Heart left ventricle (tissue), 13 donors: ENCODE measurements around the gene FSTL4.

ENCODE experiments used
- POLR2A ChIP-seq, 2 donors: fragments of 450-650 bp; IDR thresholded peaks; one replicate each; pipeline ENCODE4 v1.6.1; 2017; ENCODE audit warnings: antibody characterized with exemption in 2 of 2, mild to moderate bottlenecking in 2 of 2, moderate library complexity in 2 of 2
- TF ChIP-seq, protein P1 (sequence below), 12 donors: fragments of 200-600 bp; sonication (generic) in 4 of 12; IDR thresholded peaks; one replicate each; pipeline versions ENCODE4 v1.5.0 to v1.8.0; 2018 to 2022; ENCODE audit warnings: antibody characterized with exemption in 12 of 12, mild to moderate bottlenecking in 5 of 12
- donor health status: ischemic (EF 13 %, LVEDD 7.1; RV severe dilation, severe dysfunction).
- donor health status: DM: no; HTN: yes; CAD: no.
- donor health status: DM: no; HTN: no; CAD: no.
- donor health status: ischemic (EF 25% LVEDD 6.9; RV normal size, moderate dysfunction).
- donor health status: ischemic (EF 25% LVEDD 5.7; RV mildly dilated, moderate dysfunction).
- donor health status: ischemic (EF 35%, LVEDD 5.7; RV mildly dilated, moderate dysfunction).
- donor health status: nonischemic (EF 11% LVEDD 7.7; RV severe dilation, severe dysfunction).
- donor health status: DM: yes; HTN: yes; CAD: no.
- donor health status: PGD.
- donor health status: ischemic (EF 29% LVEDD 5.4; RV normal size, mild dysfunction).
- donor health status: nonischemic (EF 23%, LVEDD 6.1; RV moderate dilation, normal function).

DNA sequence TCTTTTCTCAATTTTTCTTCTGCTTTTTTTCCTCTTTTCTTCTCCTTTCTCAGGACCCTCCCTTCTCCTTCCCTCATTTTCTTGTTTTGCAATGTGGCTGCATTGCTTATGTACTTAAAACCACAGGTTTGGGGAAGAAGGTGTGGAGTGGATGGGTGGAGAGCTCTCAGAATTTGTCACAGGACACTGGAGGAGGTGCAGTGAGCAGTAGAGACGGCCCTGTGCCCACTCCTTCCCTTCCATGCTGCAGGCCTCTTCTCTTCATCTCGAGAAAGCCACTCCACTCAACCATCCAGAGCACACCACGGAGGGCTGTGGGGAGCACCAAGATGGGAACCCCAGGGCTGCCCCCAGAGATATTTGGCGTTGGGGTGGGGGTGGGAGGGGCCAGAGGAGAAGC is 92.3 kb downstream of the FSTL4 start:
- TF ChIP-seq, protein P1, sequence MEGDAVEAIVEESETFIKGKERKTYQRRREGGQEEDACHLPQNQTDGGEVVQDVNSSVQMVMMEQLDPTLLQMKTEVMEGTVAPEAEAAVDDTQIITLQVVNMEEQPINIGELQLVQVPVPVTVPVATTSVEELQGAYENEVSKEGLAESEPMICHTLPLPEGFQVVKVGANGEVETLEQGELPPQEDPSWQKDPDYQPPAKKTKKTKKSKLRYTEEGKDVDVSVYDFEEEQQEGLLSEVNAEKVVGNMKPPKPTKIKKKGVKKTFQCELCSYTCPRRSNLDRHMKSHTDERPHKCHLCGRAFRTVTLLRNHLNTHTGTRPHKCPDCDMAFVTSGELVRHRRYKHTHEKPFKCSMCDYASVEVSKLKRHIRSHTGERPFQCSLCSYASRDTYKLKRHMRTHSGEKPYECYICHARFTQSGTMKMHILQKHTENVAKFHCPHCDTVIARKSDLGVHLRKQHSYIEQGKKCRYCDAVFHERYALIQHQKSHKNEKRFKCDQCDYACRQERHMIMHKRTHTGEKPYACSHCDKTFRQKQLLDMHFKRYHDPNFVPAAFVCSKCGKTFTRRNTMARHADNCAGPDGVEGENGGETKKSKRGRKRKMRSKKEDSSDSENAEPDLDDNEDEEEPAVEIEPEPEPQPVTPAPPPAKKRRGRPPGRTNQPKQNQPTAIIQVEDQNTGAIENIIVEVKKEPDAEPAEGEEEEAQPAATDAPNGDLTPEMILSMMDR (IDR thresholded peaks at IDR 0.05): no peak
- TF ChIP-seq POLR2A (IDR thresholded peaks at IDR 0.05): no peak
